Liver (tissue), 2 donors: Measurements from ENCODE around the gene CLEC1B.

ENCODE experiments used
- GABPA ChIP-seq, 2 donors: IDR thresholded peaks in 1 of 2; conservative IDR thresholded peaks in 1 of 2; 2 replicates each; pipeline ENCODE4 v1.6.1; 2016; ENCODE audit warnings: antibody characterized with exemption in 2 of 2, mild to moderate bottlenecking in 1 of 2, moderate library complexity in 1 of 2
- TF ChIP-seq, protein P1 (sequence below): IDR thresholded peaks from 2 replicates; pipeline ENCODE4 v1.6.1; 2016; ENCODE audit warnings: antibody characterized with exemption, mild to moderate bottlenecking
- donor health status: healthy.

- no peak for TF ChIP-seq GABPA (IDR thresholded peaks at IDR 0.05 in 1 of 2, conservative IDR thresholded peaks at IDR 0.05 in 1 of 2)
- TF ChIP-seq, protein P1, sequence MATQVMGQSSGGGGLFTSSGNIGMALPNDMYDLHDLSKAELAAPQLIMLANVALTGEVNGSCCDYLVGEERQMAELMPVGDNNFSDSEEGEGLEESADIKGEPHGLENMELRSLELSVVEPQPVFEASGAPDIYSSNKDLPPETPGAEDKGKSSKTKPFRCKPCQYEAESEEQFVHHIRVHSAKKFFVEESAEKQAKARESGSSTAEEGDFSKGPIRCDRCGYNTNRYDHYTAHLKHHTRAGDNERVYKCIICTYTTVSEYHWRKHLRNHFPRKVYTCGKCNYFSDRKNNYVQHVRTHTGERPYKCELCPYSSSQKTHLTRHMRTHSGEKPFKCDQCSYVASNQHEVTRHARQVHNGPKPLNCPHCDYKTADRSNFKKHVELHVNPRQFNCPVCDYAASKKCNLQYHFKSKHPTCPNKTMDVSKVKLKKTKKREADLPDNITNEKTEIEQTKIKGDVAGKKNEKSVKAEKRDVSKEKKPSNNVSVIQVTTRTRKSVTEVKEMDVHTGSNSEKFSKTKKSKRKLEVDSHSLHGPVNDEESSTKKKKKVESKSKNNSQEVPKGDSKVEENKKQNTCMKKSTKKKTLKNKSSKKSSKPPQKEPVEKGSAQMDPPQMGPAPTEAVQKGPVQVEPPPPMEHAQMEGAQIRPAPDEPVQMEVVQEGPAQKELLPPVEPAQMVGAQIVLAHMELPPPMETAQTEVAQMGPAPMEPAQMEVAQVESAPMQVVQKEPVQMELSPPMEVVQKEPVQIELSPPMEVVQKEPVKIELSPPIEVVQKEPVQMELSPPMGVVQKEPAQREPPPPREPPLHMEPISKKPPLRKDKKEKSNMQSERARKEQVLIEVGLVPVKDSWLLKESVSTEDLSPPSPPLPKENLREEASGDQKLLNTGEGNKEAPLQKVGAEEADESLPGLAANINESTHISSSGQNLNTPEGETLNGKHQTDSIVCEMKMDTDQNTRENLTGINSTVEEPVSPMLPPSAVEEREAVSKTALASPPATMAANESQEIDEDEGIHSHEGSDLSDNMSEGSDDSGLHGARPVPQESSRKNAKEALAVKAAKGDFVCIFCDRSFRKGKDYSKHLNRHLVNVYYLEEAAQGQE, result no peak
Measured at GRCh38 chr12:10021342-10021741, 22.4 kb upstream of the CLEC1B start.
